Right hindlimb (tissue), 1 donor: ENCODE data around the gene MRRF.
"Not testable (repeated sequence)": the region's sequence is repeated elsewhere in the genome, so short reads cannot be mapped to it uniquely, and the experiment has no call there.

Experiments used
- DNase-seq: peaks from one replicate; pipeline ENCODE4 v3.0.0-alpha.2; 2018

MRRF gene

DNA sequence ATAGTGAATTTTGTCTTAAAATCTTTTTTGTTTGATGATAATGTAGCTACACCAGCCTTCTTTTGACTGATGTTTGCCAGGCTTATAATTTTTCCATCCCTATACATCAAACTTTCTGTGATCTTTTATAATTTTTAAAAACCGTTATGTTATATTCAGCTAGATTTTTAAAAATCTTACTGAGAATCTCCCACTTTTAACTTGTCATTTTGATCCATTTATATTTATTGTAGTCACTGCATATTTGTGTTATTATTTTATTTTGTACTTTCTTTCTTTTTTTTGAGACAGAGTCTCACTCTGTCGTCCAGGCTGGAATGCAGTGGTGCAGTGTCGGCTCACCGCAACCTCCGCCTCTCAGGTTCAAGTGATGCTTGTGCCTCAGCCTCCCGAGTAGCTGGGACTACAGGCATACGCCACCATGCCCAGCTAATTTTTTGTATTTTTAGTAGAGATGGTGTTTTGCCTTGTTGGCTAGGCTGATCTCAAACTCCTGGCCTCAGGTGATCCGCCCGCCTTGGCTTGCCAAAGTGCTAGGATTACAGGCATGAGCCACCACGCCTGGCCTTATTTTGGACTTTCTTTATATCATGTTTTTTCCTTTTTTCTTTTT lies 12.7 kb downstream of the MRRF start:
- no peak for DNase-seq

DNA sequence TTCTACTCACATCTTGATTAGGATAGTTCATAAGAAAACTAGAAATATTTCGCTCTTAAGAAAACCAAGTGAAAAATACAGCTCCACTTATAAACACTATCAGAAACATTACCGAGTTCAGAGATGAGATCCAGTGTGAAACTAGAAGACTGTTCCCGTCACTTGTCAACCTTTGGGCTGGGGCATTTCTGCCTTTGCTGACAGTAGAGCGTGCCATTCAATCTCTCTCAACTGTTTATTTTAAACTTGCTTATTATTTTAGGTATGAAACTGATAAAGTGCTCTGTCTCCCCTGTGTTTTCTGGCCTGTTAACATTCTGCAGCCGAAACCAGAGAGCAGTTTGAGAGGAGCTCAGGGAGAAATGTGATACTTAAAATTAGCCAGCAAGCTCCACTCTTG lies 16.7 kb downstream of the MRRF start:
- no peak for DNase-seq

DNA sequence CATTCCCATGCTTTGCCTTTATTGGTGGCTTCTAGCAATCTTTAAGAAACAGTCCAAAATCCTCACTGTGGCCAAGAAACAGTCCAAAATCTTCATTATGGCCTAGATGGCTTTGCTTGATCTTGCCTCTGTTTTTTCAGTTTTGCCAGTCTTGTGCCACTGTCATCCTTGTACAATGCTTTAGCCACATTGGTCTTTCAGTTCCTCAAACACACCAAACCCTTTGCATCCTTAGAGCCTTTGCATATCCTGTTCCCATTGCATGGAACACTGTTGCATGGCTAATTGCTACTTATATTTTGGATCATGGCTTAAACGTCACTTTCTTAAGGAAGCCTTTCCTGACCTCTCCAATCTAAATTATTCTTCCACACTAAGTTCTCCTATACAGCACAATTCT lies 22.1 kb downstream of the MRRF start:
- no peak for DNase-seq

DNA sequence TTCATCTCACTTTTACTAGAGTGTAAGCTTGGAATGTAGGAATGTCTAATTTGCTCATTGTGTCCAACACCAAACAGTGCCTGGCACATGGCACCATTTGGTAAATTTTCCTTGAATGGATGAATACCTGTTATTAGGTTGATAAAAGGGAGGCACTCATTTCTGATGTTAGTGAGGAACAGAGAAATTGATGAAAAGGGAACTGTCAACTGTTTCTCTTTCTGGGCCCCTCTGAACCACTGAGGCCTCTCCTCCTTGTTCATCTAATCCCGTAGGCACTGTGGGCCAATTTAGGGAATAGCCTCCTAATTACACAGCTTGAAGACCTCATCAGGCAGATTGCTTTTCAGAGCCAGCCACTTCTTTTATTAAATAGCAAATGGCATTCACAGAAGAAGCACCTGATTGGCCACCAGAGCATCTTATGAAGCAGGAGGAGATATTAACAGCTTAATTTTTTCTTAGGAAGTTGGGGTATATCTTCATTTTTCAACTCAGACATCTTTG lies 22.6 kb downstream of the MRRF start:
- no peak for DNase-seq

DNA sequence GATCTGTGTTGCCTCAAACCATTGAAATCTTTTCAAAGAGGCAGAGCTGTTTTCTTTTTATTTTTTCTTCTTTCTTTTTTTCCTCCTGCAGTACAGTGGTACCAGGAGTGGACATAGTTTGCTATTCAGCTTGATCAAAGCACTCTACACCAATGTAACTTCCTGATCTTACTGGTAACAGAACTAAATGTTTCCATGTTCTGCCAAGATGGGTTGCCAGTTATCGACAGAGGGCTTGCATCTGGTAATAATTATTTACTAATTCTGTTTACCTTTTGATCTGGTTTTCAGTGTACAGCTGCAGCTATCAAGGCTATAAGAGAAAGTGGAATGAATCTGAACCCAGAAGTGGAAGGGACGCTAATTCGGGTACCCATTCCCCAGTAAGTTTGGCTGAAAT lies 26.8 kb downstream of the MRRF start:
- DNase-seq = no peak

DNA sequence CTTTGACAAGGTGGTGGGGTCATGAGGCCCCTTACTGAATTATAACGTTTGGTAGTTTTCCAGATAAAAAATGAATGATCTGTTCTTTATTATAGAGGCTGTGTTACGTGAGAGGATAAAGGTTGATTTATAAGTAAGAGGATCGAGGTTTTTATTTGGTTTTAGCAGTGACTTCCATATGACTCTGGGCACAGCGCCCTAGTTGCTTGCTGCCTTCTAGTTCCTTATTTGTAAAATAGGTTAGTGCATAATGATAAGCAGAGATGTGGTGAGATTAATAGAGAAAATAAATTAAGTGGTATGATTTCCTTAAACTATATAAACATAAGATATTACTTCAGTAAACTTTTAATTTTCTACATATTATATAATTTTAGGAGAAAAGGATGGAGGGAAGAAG lies 29.8 kb downstream of the MRRF start:
- no peak for DNase-seq

DNA sequence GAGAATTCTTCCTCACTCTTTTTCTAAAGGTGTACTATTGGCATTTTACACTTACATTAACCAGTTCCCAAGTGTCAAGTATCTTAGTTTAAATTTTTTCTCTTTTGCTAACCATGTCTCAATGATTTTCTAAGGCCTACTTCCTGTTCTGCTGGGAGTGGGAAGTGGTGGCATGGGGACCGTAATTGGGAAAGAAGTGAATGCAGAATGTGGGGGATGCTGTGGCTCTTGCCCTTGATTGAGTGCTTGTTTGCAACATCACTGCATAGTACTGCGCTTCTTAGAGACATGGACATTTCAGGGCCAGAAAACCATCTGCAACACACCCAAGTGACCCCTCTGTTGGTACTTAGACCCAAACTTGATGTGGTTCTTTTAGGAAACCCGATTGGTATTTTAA lies 32.8 kb downstream of the MRRF start:
- DNase-seq = no peak

DNA sequence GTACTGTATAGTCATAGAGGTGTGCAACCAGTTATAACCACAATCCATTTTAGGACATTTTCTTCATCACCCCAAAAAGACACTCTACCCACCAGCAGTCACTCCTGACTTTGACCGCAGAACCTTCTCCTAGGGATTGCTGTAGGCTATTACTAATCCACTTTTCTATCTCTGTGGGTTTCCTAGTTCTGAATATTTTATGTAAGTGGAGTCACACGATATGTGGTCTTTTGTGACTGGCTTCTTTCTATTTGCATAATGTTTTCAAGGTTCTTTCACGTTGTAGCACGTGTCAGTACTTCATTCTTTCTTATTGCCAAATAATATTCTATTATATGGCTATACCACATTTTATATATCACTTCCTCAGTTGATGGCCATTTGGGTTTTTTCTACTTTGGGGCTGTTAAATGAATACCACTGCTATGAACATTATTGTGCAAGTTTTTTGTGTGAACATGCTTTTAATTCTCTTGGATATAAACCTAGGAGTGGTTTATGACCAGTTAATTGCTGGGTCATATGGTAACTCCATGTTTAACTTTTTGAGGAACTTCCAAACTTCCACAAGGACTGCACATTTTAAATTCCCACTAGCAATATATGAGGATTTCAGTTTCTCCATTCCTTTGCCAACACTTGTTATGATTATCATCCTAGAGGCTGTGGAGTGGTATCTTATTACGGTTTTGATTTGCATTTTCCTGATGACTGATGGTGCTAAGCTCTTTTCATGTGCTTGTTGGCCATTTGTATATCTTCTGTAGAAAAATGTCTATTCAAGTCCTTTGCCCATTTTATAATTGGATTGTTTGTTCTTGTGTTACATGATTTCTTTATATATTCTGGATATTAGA lies 37.8 kb downstream of the MRRF start:
- DNase-seq = no peak

DNA sequence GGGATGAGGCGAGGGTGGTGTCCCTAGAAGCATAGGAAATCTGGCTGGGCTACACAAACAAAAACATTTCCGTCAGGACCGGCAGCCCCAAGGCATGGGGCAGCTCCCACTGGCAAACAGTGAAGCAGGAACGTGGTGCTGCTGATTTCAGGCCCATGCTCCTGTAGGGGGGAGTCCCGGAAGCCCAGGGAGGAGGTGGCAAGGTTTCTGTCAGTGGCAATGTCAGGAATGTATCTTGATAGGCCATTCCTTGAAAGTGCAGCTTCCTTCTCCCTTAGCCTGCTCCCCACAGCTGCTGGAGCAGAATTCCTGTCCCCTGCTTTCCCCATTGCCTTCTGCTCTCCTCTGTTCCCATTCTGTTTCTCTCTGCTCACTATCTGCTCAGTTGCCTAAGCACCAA lies 42.4 kb downstream of the MRRF start:
- no peak for DNase-seq

DNA sequence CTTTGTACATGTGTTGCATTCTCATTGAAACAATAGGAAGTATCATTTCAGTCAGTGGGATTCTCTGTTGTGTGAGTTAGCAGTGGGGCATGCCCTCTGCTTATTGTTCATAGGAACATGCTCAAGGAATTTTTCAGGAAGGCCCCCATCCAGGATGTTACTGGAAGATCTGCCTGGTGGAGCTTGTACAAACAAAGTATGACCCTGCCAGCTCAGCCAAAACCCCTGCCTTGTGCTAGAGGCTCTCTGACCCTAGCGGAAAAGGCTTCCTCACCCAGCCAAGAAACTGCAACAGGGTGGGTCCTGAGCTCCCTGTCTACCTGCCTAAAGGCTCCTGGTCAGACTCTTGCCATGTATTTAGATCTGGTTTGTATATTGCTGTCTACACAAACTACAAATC lies 43.2 kb downstream of the MRRF start:
- DNase-seq = no peak

DNA sequence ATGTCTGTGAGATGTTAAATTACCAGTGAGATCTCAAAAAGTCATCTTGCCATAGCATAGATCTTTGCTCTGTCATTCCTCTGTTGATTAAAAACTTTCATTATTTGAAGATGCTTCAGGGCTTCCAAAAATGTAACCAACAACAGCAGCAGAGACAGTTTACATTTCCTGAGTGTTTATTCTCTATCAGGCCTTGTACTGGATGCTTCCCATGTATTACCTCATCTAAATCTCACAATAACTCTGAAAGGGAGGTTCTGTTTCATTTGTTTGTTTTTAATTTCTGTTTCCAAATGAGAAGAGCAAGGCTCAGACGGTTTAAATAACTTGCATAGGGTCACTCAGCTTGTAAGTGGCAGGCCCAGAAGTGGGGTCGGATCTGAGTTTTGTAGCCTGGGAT lies 45.2 kb downstream of the MRRF start:
- no peak for DNase-seq

DNA sequence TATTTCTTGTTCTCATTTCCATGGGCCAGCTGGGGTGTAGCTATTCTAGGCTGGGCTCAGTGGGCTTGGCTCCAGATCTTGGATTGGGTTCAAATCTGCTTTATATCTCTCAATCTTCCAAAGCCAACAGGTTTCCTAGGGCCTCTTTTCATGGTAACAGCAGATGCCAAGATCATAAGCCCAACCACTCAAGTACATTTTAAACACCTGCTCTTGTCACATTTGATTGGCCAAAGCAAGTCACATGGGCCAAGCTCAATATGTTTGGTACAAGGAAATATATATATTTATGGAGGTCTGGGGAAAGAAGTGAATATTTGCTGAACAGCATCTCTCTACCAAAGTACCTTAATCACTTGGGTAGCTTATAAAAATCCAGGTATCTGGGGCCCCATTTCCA lies 49.5 kb downstream of the MRRF start:
- no peak for DNase-seq

DNA sequence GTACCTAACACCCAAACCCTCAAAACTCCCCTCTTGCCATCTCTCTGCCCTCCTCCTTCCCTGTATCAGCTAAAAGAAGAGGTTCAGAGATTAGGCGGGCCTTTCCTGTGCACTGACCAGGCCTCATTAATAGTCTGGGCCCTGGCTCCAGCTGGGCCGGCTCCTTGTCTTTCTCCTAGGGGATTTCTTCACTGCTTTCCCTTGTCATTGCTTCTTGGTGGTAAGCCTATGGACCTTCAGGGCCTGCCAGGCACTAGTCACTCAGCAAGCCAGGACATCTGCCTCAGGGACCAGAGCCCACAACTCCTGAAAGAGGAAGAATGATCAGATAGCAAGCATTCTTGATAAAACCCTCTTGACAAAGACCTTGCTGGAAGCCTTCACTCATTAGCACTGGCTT lies 50.9 kb downstream of the MRRF start:
- DNase-seq = no peak

DNA sequence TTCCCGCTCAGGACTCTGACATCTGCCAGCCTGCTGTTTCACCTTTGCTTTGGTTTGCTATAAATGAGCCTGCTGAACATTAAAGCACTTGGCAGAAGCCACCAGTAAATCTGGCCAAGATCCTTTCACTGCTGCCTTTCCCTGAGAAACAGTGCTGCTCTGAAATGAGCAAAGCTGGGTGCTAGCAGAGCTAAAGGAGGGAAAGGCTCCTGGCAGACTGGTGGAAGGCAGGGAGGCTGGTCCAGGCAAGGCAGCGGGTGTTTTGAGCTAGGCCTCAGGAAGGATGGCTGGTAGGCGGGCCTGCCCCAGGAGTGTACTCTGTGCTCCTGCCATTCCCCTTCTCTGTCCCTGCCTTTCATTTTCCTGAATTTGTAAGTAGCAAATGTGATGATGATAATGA lies 53.6 kb downstream of the MRRF start:
- DNase-seq = no peak

DNA sequence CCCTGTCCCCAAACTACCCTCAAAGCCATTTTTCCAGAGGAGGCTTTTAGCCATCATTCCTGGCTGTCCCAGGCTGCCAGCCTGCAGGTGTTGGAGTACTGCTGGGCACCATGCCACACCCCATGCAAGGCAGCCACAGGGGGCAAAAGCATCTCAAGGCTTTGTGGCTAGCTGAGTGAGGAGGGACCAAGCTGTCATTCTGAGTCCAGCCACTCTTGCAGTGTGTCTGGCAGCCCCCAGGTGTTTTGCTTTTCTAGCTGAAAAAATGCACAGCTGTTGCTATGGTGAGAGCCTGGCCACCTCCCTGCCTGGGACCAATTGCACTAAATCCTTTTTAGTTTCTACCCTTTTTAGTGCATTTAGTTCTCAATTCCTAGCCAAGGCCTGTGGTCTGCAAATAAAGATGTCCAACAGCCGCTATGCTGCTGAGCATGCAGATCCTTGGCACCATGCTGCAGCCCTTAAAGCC lies 55.8 kb downstream of the MRRF start:
- DNase-seq = no peak

DNA sequence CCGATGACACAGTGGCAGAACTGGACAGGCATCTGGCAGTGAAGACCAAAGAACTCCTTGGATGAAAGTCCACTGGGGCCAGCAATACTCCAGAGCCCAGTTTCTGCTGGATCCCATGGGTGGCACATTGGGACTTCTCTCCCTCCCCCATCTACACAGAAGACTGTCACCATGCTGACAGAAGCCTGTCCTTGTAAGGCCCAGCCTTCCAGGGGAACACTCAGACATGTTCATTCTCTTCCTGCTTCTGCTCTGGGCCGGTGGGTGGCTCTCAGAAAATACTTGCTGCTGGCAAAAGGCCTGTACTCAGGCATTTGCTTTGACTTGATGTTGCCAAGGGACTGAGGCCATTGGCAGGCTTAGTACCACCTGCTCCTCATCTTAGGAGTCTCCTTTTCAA lies 57.9 kb downstream of the MRRF start:
- no peak for DNase-seq

DNA sequence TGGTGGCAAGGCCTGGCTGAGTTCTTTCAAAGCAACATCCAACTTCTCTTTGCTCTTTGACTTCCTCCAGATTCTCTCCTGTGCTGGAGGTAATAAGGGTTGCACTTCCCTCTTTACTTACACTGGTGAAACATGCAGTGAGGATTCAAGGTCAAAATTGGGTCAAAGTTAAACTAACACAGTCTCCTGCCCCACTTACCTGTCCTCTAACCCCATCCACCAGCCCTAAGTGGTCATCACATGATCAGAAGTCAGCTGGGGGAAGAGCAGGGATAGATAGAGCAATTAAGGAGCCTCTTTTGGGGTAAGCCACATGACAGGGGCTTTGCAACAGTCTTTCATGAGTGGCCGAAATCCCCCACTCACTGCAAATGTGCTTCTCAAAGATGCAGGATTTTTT lies 60.0 kb downstream of the MRRF start:
- DNase-seq = not testable (repeated sequence)

DNA sequence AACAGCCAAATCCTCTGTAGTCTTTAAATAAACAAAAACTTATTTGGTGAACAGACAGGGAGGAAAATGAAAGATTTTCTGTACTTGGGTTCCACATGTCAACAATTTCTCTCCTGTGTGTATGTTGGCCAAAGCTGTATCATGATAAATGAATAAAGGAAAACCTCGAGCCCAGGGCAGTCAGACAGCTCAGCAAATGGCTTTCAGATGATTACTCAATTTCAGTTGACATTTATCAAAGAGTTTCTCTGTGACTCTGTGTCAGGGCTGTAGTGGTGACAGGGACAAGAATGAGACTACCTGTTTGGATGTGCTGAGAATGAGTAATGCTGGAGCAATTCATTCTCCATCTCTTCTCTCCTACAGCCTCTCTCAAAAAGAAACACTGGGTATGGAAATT lies 60.4 kb downstream of the MRRF start:
- DNase-seq = no peak

DNA sequence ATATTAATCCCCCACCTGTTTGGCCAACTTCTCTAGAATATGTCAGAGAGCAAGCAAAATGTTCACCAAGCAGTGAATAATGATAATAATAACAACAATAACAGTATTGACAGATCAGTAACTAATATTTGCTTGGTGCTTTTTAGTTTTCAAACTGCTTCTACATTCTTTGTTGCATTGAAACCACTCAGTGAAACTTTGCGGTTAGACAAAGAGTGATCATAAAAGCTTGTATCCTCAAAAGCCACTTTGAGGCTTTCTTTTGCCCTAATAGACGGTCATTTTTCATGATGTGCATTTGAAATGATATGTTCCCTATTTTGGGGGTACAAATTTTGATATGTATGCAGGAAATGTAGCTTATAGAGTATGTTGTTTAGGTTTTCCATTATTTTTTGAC lies 62.5 kb downstream of the MRRF start:
- no peak for DNase-seq

DNA sequence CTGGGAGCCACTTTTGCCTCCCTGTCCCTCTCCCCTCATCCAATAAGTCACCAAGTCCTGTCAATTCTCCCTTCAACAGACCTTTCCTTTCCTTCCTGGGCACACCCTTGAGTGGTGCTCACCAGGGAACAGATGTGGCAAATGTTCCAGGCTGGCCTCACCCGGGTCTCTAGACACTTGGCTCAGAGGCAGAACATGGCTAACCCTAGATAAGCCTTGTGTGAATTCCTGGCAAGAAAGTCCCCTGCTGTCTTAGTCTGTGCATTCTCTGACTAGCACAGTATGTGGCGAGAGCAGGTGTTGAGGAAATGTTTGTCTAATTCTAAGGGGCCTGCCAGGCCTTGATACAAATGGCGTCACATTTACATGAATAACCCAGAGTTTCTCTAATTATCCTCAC lies 64.9 kb downstream of the MRRF start:
- DNase-seq = no peak

DNA sequence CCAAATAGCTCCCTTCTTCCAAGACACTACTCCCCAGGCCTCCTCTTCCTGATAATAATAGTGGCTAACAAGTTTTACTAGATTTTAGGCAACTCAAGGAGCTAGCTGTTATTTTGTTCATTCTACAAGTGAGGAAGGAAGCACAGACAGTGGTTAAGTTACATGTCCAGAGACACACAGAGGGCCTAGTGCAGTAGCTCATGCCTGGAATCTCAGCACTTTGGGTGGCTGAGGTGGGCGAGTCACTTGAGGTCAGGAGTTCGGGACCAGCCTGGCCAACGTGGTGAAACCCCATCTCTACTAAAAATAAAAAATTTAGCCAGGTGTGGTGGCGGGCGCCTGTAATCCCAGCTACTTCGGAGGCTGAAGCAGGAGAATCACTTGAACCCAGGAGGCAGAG lies 65.8 kb downstream of the MRRF start:
- DNase-seq = not testable (repeated sequence)

DNA sequence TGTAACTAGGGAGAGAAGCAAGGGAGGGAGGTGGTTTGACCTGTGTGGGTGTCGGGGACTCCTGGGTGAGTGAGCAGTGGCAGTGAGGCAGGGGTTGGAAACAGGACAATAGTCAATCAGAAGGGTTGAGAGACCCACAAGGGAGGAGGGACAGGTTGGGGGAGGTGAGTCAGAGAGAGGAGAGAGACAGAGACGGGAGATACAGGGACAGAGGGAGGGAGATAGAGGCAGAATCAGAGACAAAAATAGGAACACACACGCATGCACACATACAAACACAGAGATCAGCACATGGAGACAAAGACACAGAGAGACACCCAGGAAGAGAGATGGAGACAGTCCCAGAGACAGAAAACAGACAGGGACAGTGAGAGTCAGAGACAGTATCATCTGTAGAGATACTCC lies 66.8 kb downstream of the MRRF start:
- no peak for DNase-seq

DNA sequence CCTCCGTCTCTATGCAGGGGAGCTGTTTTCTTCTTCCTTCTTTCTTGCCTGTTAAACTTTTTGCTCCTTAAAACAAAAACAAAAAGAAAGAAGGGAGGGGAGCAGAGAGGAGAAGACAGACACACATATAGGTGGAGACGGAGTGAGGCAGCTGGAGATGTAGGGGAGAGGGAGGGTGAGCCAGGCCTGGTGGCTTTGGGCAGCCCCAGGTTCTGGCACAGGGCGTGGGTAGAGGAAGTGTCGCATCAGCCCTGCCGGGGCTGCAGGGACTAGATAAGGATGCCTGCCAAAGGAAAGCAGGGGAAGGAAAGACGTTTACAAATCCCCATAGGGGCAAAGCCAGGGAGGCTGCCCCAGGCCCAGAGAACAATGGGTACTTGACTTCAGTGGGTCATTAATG lies 67.4 kb downstream of the MRRF start:
- no peak for DNase-seq

DNA sequence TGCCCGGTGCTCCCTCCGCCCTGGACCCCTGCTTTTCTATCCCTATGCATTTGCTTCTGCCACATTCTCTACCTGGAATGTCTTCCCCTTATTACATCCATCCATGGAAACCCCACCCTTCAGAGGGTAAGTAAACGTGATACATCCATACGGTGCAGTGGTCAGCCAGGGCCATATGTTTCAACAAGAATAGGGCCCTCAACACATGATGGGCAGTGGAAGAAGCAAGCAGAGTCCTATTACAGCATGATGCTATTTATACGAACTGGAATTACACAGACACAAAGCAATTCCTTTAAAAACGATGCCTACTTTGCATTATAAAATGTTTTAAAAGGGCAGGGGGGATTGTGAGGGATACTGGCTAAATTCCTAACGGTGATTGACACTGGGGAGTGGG lies 68.0 kb downstream of the MRRF start:
- DNase-seq = no peak
